H1 (cell line): ENCODE results near the gene SIRT7. TPM values are rescaled to one million over a fixed set of nuclear protein-coding genes. Genes with fewer than 3 reads are reported as not detected.

ENCODE experiments used
- CTCF ChIA-PET: fragments of 300-600 bp; sonication (Branson Sonifier 250); formaldehyde crosslinking; loops from one replicate; lab custom pipeline; 2021; ENCODE audit not compliant: partially characterized antibody; lab: Charles Lee
- POLR2A ChIA-PET: fragments of 300-600 bp; sonication (Branson Sonifier 250); formaldehyde crosslinking; loops from one replicate; lab custom pipeline; 2021; ENCODE audit warnings: inconsistent platforms; ENCODE audit not compliant: partially characterized antibody; lab: Charles Lee
- DNase-seq, 2 experiments: peaks; one replicate each; pipeline versions ENCODE4 v3.0.0 to v3.0.0-alpha.2; 2010 to 2022; ENCODE audit warnings: low spot score in 2 of 2, low read depth in 1 of 2, mixed read lengths in 1 of 2
- FAIRE-seq: peaks from 2 replicates; lab custom pipeline; 2011; peaks lifted over from hg19 to GRCh38; lab: Jason Lieb, UNC
- H2AFZ ChIP-seq: 2 replicates; pipeline ENCODE4 v1.8.1; 2012; ENCODE audit warnings: low read length, inconsistent platforms
- H2AK5ac ChIP-seq: 2 replicates; pipeline ENCODE4 v1.6.1; 2013; ENCODE audit warnings: low read depth, low read length
- H2BK120ac ChIP-seq: replicated peaks from 2 replicates; pipeline ENCODE3; 2013; ENCODE audit warnings: low read depth, low read length, inconsistent platforms
- H2BK12ac ChIP-seq: 2 replicates; pipeline ENCODE4 v1.6.1; 2013; ENCODE audit warnings: low read depth, low read length
- H2BK15ac ChIP-seq: 2 replicates; pipeline ENCODE4 v1.6.1; 2013; ENCODE audit warnings: low read length
- H2BK20ac ChIP-seq: 2 replicates; pipeline ENCODE4 v1.6.1; 2013; ENCODE audit warnings: low read length
- H2BK5ac ChIP-seq: 2 replicates; pipeline ENCODE4 v1.6.1; 2013; ENCODE audit warnings: low read depth, low read length
- H3K14ac ChIP-seq: 2 replicates; pipeline ENCODE4 v1.6.1; 2013; ENCODE audit warnings: inconsistent platforms; ENCODE audit not compliant: insufficient read length
- H3K18ac ChIP-seq: 2 replicates; pipeline ENCODE4 v1.6.1; 2013; ENCODE audit warnings: low read length; ENCODE audit errors: extremely low read depth
- H3K23ac ChIP-seq: 2 replicates; pipeline ENCODE4 v1.6.1; 2013; ENCODE audit warnings: inconsistent platforms; ENCODE audit not compliant: insufficient read length
- H3K23me2 ChIP-seq: 2 replicates; pipeline ENCODE4 v1.6.1; 2013; ENCODE audit warnings: low read depth, low read length
- H3K27ac ChIP-seq: 2 replicates; pipeline ENCODE4 v1.6.1; 2011; ENCODE audit warnings: low read depth, low read length, inconsistent platforms
- H3K27me3 ChIP-seq, 4 experiments: replicated peaks in 1 of 4; 1 replicate in 1 of 4; 2 replicates in 3 of 4; pipeline versions ENCODE4 v1.6.1 to v1.8.1; 2011 to 2013; ENCODE audit warnings: low read length in 3 of 4, mild to moderate bottlenecking in 3 of 4, inconsistent platforms in 2 of 4, mixed read lengths in 2 of 4, moderate library complexity in 1 of 4; ENCODE audit not compliant: control insufficient read depth in 3 of 4, insufficient read depth in 3 of 4; ENCODE audit errors: extremely low read depth in 1 of 4
- H3K36me3 ChIP-seq, 4 experiments: 2 replicates each; pipeline versions ENCODE4 v1.6.1 to v1.8.1; 2011 to 2013; ENCODE audit warnings: mild to moderate bottlenecking in 4 of 4, low read length in 3 of 4, moderate library complexity in 2 of 4, control low read depth in 1 of 4, inconsistent platforms in 1 of 4; ENCODE audit not compliant: insufficient read depth in 4 of 4, control insufficient read depth in 2 of 4
- H3K4ac ChIP-seq: replicated peaks from 2 replicates; pipeline ENCODE3; 2013; ENCODE audit warnings: low read length, low read depth, mixed read lengths, inconsistent platforms; ENCODE audit not compliant: insufficient read length
- H3K4me1 ChIP-seq, 4 experiments: replicated peaks in 1 of 4; 1 replicate in 1 of 4; 2 replicates in 3 of 4; pipeline versions ENCODE4 v1.6.1 to v1.8.1; 2011 to 2013; ENCODE audit warnings: low read length in 3 of 4, inconsistent platforms in 2 of 4, mixed read lengths in 1 of 4; ENCODE audit not compliant: insufficient read depth in 4 of 4, control insufficient read depth in 3 of 4
- H3K4me2 ChIP-seq, 2 experiments: 2 replicates each; pipeline versions ENCODE4 v1.6.1 to v1.8.1; 2011 to 2013; ENCODE audit warnings: low read depth in 2 of 2, low read length in 2 of 2, control low read depth in 1 of 2, inconsistent platforms in 1 of 2, mild to moderate bottlenecking in 1 of 2; ENCODE audit not compliant: insufficient read depth in 1 of 2
- H3K4me3 ChIP-seq, 4 experiments: fragments of 200-600, 300-600 bp in 1 of 4; sonication (generic), shearing (Covaris generic), sonication (Bioruptor Twin) in 1 of 4; 2 replicates each; pipeline versions ENCODE4 v1.5.1 to v1.8.1; 2011 to 2016; ENCODE audit warnings: low read length in 4 of 4, low read depth in 3 of 4, control low read depth in 2 of 4, inconsistent platforms in 2 of 4, mild to moderate bottlenecking in 2 of 4, mixed read lengths in 1 of 4, moderate library complexity in 1 of 4; ENCODE audit not compliant: insufficient read depth in 2 of 4; ENCODE audit errors: extremely low read depth in 1 of 4
- H3K56ac ChIP-seq: replicated peaks from 2 replicates; pipeline ENCODE3; 2013; ENCODE audit warnings: low read depth, mild to moderate bottlenecking, mixed read lengths, low read length, inconsistent platforms; ENCODE audit not compliant: insufficient read length
- H3K79me1 ChIP-seq: 2 replicates; pipeline ENCODE4 v1.6.1; 2013; ENCODE audit warnings: low read depth, low read length, control low read depth
- H3K79me2 ChIP-seq, 2 experiments: 2 replicates each; pipeline versions ENCODE4 v1.6.1 to v1.8.1; 2012 to 2013; ENCODE audit warnings: low read length in 2 of 2, mild to moderate bottlenecking in 2 of 2, inconsistent platforms in 1 of 2; ENCODE audit not compliant: insufficient read depth in 2 of 2, control insufficient read depth in 1 of 2
- H3K9ac ChIP-seq, 4 experiments: replicated peaks in 1 of 4; 1 replicate in 1 of 4; 2 replicates in 3 of 4; pipeline versions ENCODE4 v1.6.1 to v1.8.1; 2011 to 2013; ENCODE audit warnings: low read depth in 3 of 4, low read length in 3 of 4, control low read depth in 2 of 4, mild to moderate bottlenecking in 2 of 4, moderate library complexity in 2 of 4, inconsistent platforms in 1 of 4; ENCODE audit errors: extremely low read depth in 1 of 4
- H3K9me3 ChIP-seq, 2 experiments: 2 replicates each; pipeline versions ENCODE4 v1.6.1 to v1.8.1; 2012 to 2013; ENCODE audit warnings: mild to moderate bottlenecking in 2 of 2, moderate library complexity in 2 of 2, control low read depth in 1 of 2, inconsistent platforms in 1 of 2, low read depth in 1 of 2, low read length in 1 of 2, mixed read lengths in 1 of 2; ENCODE audit not compliant: insufficient read depth in 2 of 2
- H4K20me1 ChIP-seq, 2 experiments: replicated peaks in 1 of 2; 2 replicates each; pipeline versions ENCODE3 to v1.8.1; 2011 to 2013; ENCODE audit warnings: inconsistent platforms in 2 of 2, low read length in 2 of 2, mild to moderate bottlenecking in 1 of 2; ENCODE audit not compliant: insufficient read depth in 2 of 2, control insufficient read depth in 1 of 2
- H4K5ac ChIP-seq: 2 replicates; pipeline ENCODE4 v1.6.1; 2013; ENCODE audit warnings: low read length, low read depth, mixed read lengths, inconsistent platforms; ENCODE audit not compliant: insufficient read length
- H4K8ac ChIP-seq: 2 replicates; pipeline ENCODE4 v1.8.0; 2013; ENCODE audit warnings: mild to moderate bottlenecking, moderate library complexity, low read length, inconsistent platforms; ENCODE audit not compliant: insufficient read depth; ENCODE audit errors: extremely low read depth
- H4K91ac ChIP-seq: replicated peaks from 2 replicates; pipeline ENCODE3; 2013; ENCODE audit warnings: low read length, mixed read lengths, inconsistent platforms; ENCODE audit not compliant: insufficient read length
- GABPA ChIP-seq: IDR thresholded peaks from 2 replicates; pipeline ENCODE4 v1.6.1; 2011; ENCODE audit warnings: mild to moderate bottlenecking, low read length, moderate library complexity, borderline replicate concordance; ENCODE audit not compliant: insufficient read depth
- TAF7 ChIP-seq: optimal IDR thresholded peaks from 2 replicates; pipeline ENCODE3; 2011; ENCODE audit warnings: low read depth, mild to moderate bottlenecking, inconsistent platforms, low read length, moderate library complexity, borderline replicate concordance
- YY1 ChIP-seq: IDR thresholded peaks from 2 replicates; pipeline ENCODE4 v1.6.1; 2011; ENCODE audit warnings: low read depth, mild to moderate bottlenecking, low read length
- ZNF274 ChIP-seq: IDR thresholded peaks from 2 replicates; pipeline ENCODE4 v1.7.0; 2012; ENCODE audit warnings: low read length, borderline replicate concordance; ENCODE audit errors: extremely low read depth
- WGBS, 2 experiments: shearing (Covaris generic) in 1 of 2; methylation state at CpG; one replicate each; pipeline versions ENCODE4 v1.1.6 to v1.1.7; 2013 to 2015; ENCODE audit warnings: low lambda C conversion rate in 2 of 2, mixed read lengths in 2 of 2, inconsistent platforms in 1 of 2, low coverage in 1 of 2, missing lambda C conversion rate in 1 of 2; ENCODE audit not compliant: insufficient replicate concordance in 2 of 2, insufficient coverage in 1 of 2, insufficient read length in 1 of 2; ENCODE audit errors: extremely low coverage in 1 of 2, missing lambda C conversion rate in 1 of 2; 5-methylcytosine and 5-hydroxymethylcytosine counted together
- polyA plus RNA-seq, 7 experiments: library from polyadenylated mRNA; depleted of rRNA in 3 of 7; stranded (reverse) in 5 of 7; unstranded in 2 of 7; fragments of >200 nt in 5 of 7; fragments of 200-250 nt in 2 of 7; gene quantifications; 1 replicate in 5 of 7; 2 replicates in 1 of 7; 4 replicates in 1 of 7; pipeline versions ENCODE4 v1.2.1 to v1.2.3, GENCODE V29; 2011 to 2013; ENCODE audit warnings: missing spikeins in 2 of 7, mixed read lengths in 2 of 7
- total RNA-seq: library from RNA; stranded (reverse); fragmentation: NEBNext Ultra II Directional; extraction: Animal tissue kit (Norgen Biotek cat#: 25700); gene quantifications from 2 replicates; pipeline ENCODE4 v1.2.1, GENCODE V29; 2021

The SIRT7 gene
- total and polyA plus RNA-seq, 2 of the 8 experiments (the other 6 are each of a cell fraction or from before 2014, with no cell fraction given): 5.8 to 16.6 TPM

DNA sequence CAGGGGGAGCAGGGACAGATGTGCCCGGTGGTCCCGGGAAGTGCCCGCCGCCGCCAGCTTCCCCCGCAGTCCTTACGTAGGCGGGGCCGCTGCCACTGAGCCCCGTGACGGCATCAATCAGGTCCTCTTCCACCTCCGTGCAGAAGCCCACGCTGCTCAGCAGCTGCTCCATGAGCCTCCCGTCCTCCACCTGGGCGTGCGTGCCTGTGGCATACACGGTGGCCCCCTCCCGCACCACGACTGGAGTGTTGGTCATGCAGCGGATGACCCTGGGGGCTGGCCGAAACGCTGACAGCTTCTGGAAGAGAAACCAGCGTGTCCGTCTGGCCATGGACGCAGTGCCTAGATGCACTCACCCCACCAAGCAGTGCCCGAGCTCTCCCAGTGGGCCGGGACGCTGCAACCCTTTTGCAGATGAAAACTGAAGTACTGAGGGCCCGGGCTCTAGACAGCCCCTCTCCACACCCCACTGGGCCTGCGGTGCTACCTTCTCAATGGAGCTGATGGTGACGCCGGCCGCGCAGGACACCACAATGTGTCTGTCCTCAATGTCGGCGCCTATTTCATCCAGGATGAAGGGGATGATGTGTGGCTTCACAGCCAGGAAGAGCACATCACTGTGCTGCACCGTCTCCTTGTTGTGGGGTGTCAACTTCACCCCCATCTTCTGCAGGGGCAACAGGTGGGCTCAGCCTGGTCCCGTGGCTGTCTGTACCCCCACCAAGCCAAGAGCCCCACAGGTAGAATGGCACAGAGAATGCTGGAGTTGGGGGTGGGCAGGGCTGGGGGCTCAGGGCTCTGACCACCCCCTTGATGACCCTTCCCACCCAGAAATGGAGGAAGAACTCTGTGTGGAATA lies 17.1 kb upstream of the SIRT7 start:
- TF ChIP-seq GABPA (no peak), YY1 (no peak), TAF7 (no peak), ZNF274 (no peak)
- Histone ChIP-seq H2BK12ac (no peak overlapping the region), H3K56ac (no peak overlapping the region), H4K5ac (no peak overlapping the region), H3K36me3 (peaks cover 0 to 25% (median 10%) of the 10 kb centered on the region in 4 experiments; a peak in 5 of 8 replicates), H4K8ac (no peak overlapping the region; the same call in 1 of the 2 replicates), H3K4ac (no peak overlapping the region), H2BK120ac (no peak overlapping the region), H2BK20ac (no peak overlapping the region), H3K27me3 (peaks cover 0 to 3% (median 0%) of the 10 kb centered on the region in 4 experiments; a peak in 1 of 7 replicates), H3K79me2 (no peaks in the 10 kb centered on the region; a peak in 1 of 4 replicates), H3K9ac (no peak overlapping the region), H2BK5ac (no peak overlapping the region; the same call in 1 of the 2 replicates), H3K4me2 (peak overlapping the region in 1 of 2 experiments; percentile 66; a peak in 1 of 4 replicates), H3K23ac (no peak overlapping the region), H3K9me3 (no peaks in the 10 kb centered on the region), H2AFZ (no peak overlapping the region), H3K4me3 (peak overlapping the region in 1 of 4 experiments; percentile 91; a peak in 1 of 8 replicates), H4K91ac (no peak overlapping the region), H3K4me1 (peaks cover 0 to 4% (median 1%) of the 10 kb centered on the region in 4 experiments; a peak in 3 of 7 replicates), H3K79me1 (no peaks in the 10 kb centered on the region), H3K14ac (no peak overlapping the region), H4K20me1 (peaks cover 7 to 17% of the 10 kb centered on the region in 2 experiments), H2AK5ac (no peak overlapping the region), H3K23me2 (no peaks in the 10 kb centered on the region; the same call in 1 of the 2 replicates), H2BK15ac (no peak overlapping the region), H3K18ac (no peak overlapping the region), H3K27ac (no peak overlapping the region)
- no peak for FAIRE-seq
- ChIA-PET POLR2A (interaction anchor here (0.7 to 14.6 kb wide), 7 partner anchors 9 to 126 kb away, joined by 3 to 150 read pairs (median 3); partner anchors contain the start of genes MAFG, PCYT2 and SIRT7), CTCF (interaction anchor here (1.4 to 2.0 kb wide), 2 partner anchors 46 to 66 kb away, joined by 3 to 8 read pairs; no protein-coding TSS in a partner anchor)
- DNase-seq: no peak
- WGBS, 2 experiments: 92% methylated on average over 38 of the region's 38 CpGs; no CpG with 5 or more reads in 1 of the 2 experiments
